Activated CD4-positive, alpha-beta T cell treated with anti-CD3 and anti-CD28 coated beads, Interleukin-2, amount 10 ng/mL, durations not matched to agents 7 days and 5 days (primary cell): ENCODE data around the gene CCNI2. TPM values are rescaled to one million over a fixed set of nuclear protein-coding genes. Genes with fewer than 3 reads are reported as not detected.

ENCODE experiments used
- CTCF ChIA-PET: fragments of 350-600 bp; sonication (Branson Sonifier 250); formaldehyde crosslinking; loops from one replicate; lab custom pipeline; 2021; ENCODE audit warnings: antibody characterized with exemption; lab: Charles Lee
- POLR2A ChIA-PET: fragments of 350-600 bp; sonication (Branson Sonifier 250); formaldehyde crosslinking; loops from one replicate; lab custom pipeline; 2021; ENCODE audit warnings: antibody characterized with exemption; lab: Charles Lee
- DNase-seq: peaks from one replicate; pipeline ENCODE4 v3.0.0-alpha.2; 2020
- H3K27ac Mint-ChIP-seq: one replicate; pipeline ENCODE4 v1.8.0; 2021; ENCODE audit warnings: mild to moderate bottlenecking, moderate library complexity, mixed read lengths
- H3K27me3 Mint-ChIP-seq: one replicate; pipeline ENCODE4 v1.8.0; 2021; ENCODE audit warnings: mixed read lengths
- H3K36me3 Mint-ChIP-seq: one replicate; pipeline ENCODE4 v1.8.0; 2021; ENCODE audit warnings: low read depth, mixed read lengths
- H3K4me1 Mint-ChIP-seq: one replicate; pipeline ENCODE4 v1.8.0; 2021; ENCODE audit warnings: mixed read lengths
- H3K4me3 Mint-ChIP-seq: one replicate; pipeline ENCODE4 v1.8.0; 2021; ENCODE audit warnings: mild to moderate bottlenecking, moderate library complexity, mixed read lengths
- H3K9me3 Mint-ChIP-seq: one replicate; pipeline ENCODE4 v1.8.0; 2021; ENCODE audit warnings: mixed read lengths
- total RNA-seq, 2 experiments: library from RNA; stranded (reverse); gene quantifications; one replicate each; pipeline ENCODE4 v1.2.3, GENCODE V29; 2021

The CCNI2 gene
- total RNA-seq, 2 experiments from 2014 or later, result 5.5 to 6.2 TPM

DNA sequence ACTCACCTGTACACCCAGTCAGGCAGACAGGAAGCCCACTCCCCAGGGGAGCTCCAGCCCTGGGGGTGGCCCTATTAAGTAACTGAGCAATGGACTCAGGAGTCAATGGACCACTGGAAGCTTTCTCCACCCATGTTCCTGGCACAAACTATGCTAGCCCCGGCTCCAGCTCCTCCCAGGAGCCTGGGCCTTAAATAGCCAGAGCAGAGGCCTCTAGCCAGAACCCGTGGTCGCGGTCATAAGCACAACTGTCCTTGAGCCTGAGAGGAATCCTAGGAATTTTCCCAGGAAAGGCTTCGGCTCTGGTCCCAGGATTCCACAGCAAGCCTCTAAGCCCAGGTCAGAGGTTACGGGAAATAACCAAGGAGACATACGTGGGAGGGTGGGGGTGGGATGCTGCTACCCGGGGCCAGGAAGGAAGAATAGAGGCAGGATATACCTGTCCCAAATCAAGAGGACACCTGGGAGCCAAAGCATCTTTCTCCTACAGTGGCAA is 24.3 kb downstream of the CCNI2 start:
- ChIA-PET POLR2A (no interaction called here), CTCF (interaction anchor here (0.7 to 0.9 kb wide), 2 partner anchors 27 to 500 kb away, joined by 3 to 4 read pairs; no protein-coding TSS in a partner anchor)
- H3K27ac Mint-ChIP-seq, result no peak overlapping the region
- H3K27me3 Mint-ChIP-seq, result peaks cover 8% of the 10 kb centered on the region
- no peaks in the 10 kb centered on the region for H3K36me3 Mint-ChIP-seq
- no peak for DNase-seq
- no peak overlapping the region for H3K4me3 Mint-ChIP-seq
- H3K4me1 Mint-ChIP-seq, result peaks cover 5% of the 10 kb centered on the region
- no peaks in the 10 kb centered on the region for H3K9me3 Mint-ChIP-seq

DNA sequence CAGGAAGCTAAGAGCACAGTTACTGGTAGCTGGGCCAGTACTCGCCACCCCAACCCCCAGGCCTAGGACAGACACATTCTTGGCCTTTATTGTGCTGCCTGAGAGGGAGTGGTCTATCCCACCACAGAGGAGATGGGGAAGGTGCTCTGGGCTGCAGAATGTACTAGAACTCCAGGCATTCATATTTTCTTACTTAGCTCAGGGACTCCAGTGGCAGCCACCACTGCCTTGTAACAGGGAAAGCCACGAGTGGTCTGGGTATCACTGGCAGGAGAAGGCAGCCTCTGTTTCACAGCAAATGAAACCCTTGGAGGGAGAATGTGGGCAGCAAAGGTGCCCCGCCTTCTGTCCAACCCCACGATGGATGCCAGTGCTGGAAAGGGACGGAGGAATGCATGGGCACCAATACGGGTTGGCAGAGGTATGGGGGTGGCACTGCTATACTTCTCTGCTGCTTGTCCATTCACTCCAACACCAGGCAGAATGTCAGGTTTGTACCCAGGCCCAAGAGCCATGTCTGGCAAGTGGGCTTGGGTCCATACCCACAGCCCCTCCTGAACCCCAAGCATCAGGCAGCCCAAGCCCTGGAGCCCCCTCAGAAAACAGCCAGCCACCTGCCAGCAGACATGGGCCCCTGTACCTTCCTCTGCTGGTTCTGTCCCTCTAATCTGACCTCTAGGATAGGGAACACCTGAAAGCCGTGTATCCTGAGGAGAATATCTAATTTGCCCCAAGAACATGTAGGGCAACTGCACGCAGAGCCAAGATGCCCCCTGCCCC is 25.3 kb downstream of the CCNI2 start:
- ChIA-PET POLR2A (no interaction called here), CTCF (interaction anchor here (0.6 to 1.6 kb wide), 4 partner anchors 9 to 95 kb away, joined by 3 to 4 read pairs (median 3); no protein-coding TSS in a partner anchor)
- no peaks in the 10 kb centered on the region for H3K9me3 Mint-ChIP-seq
- H3K36me3 Mint-ChIP-seq, result no peaks in the 10 kb centered on the region
- DNase-seq, result no peak
- H3K27ac Mint-ChIP-seq, result no peak overlapping the region
- H3K4me1 Mint-ChIP-seq, result peaks cover 5% of the 10 kb centered on the region
- H3K4me3 Mint-ChIP-seq, result no peak overlapping the region
- H3K27me3 Mint-ChIP-seq, result peaks cover 8% of the 10 kb centered on the region

DNA sequence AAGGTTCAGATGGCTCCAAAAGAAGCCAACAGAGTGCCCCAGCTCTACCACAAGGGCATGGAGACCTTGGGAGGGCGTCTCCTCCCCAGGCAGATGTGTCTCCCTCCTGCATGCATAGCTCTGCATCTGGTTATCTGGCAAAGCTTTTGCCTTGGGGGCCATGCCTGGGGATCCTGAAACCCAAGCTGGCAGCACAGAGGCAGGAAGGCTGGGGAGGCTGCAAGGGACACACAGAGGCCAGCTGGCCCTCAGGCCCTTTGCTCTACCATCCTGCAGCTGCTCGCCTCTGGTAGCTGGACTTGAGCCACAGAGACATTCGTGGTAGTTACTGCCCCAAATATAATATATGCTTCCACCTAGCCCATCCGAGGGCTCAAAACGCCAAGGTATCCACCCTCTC is 25.9 kb downstream of the CCNI2 start:
- H3K9me3 Mint-ChIP-seq, result no peaks in the 10 kb centered on the region
- ChIA-PET POLR2A (no interaction called here), CTCF (interaction anchor here (0.6 to 1.6 kb wide), 4 partner anchors 9 to 96 kb away, joined by 3 to 4 read pairs (median 3); no protein-coding TSS in a partner anchor)
- no peaks in the 10 kb centered on the region for H3K36me3 Mint-ChIP-seq
- DNase-seq, result no peak
- no peak overlapping the region for H3K27ac Mint-ChIP-seq
- peaks cover 10% of the 10 kb centered on the region for H3K4me1 Mint-ChIP-seq
- peaks cover 13% of the 10 kb centered on the region for H3K27me3 Mint-ChIP-seq
- H3K4me3 Mint-ChIP-seq, result no peak overlapping the region

DNA sequence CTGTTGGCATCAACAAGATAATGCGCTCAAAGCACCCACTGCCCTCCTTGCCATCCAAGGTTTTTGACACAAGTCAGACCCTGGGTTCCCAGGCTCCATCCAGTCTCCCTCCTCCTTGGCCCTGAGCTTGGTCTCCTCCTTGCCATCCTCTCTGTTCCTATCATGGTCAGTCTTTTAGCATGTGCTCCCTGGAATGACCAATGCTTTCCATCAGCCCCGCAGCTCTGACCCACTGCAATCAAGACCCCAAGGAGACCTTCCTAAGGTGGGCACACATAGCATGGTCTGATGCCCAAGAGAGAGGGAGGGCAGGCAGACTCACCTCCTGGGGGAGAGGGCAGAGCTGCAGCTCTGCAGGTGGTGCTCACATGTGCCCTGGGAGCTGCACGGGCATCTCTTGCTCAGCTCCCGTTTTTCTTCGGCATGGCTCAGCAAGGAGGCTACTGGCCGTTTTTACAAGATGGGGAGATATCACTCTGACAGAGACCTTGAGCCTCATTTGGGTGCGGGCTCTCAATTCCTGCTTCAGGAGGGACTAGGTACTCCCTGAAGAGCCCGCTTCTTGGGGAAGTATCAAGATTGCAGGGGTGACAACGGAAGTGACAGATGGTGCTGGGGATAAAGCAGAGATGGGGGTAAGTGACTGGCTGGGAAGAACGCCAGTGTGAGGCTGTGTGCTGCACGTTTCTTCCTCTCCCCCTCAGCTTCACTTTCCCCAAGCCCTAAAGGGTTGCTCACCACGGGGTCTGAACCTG is 26.6 kb downstream of the CCNI2 start:
- Mint-ChIP-seq H3K27me3 (peaks cover 19% of the 10 kb centered on the region), H3K27ac (no peak overlapping the region), H3K4me3 (no peak overlapping the region), H3K36me3 (no peaks in the 10 kb centered on the region), H3K9me3 (no peaks in the 10 kb centered on the region), H3K4me1 (peaks cover 14% of the 10 kb centered on the region)
- no peak for DNase-seq
- CTCF ChIA-PET, result interaction anchor here (1.0 to 1.6 kb wide), 3 partner anchors 16 to 97 kb away, joined by 3 to 4 read pairs (median 3); no protein-coding TSS in a partner anchor
- POLR2A ChIA-PET, result no interaction called here

DNA sequence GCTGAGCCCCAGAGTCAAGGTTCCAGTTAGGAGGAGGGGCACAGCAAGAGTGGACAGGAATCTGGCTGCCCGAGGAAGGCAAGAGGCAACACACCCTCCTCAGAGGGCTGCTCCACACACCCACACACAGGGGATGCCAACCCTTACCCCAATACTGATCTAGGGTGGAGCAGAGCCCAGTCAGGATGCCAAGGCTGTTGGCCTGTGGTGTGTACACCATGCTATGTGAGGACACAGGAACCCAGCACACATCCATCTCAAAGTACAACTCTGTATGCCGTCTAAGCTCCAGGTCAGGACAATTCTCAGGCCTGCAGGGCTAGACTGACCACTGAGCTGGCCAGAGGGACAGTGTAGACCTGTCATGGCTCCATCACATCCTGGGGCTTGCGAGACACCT is 27.2 kb downstream of the CCNI2 start:
- Mint-ChIP-seq H3K4me1 (peaks cover 15% of the 10 kb centered on the region), H3K27ac (no peak overlapping the region), H3K9me3 (no peaks in the 10 kb centered on the region), H3K27me3 (peaks cover 26% of the 10 kb centered on the region), H3K4me3 (no peak overlapping the region), H3K36me3 (no peaks in the 10 kb centered on the region)
- ChIA-PET CTCF (interaction anchor here (1.0 kb wide), 1 partner anchor 46 kb away, joined by 4 read pairs; no protein-coding TSS in a partner anchor), POLR2A (no interaction called here)
- no peak for DNase-seq

DNA sequence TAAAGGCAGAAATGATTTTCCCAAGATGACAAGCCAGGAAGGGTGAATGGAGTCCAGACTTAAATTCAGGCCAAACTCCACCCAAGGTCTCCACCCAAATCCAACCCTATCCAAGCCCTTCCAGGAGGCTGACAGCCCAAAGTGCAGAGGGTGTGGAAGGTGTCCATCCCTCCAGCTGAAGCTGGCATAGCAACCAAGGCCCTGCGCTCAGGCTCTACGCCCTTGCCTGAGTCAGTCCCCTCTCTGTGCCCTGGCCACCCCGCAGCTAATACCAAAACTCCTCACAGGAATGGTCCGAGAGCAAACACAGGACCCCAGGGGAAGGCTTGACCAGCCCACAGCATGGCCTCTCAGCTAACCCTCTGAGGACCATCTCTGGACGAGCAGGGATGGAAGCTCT is 27.7 kb downstream of the CCNI2 start:
- H3K4me1 Mint-ChIP-seq, result peaks cover 18% of the 10 kb centered on the region
- no peaks in the 10 kb centered on the region for H3K9me3 Mint-ChIP-seq
- no peak overlapping the region for H3K27ac Mint-ChIP-seq
- DNase-seq, result no peak
- no peaks in the 10 kb centered on the region for H3K36me3 Mint-ChIP-seq
- POLR2A ChIA-PET, result no interaction called here
- no peak overlapping the region for H3K4me3 Mint-ChIP-seq
- H3K27me3 Mint-ChIP-seq, result peaks cover 29% of the 10 kb centered on the region
- CTCF ChIA-PET, result interaction anchor here (1.0 kb wide), 2 partner anchors 45 kb away, joined by 3 to 4 read pairs; no protein-coding TSS in a partner anchor

DNA sequence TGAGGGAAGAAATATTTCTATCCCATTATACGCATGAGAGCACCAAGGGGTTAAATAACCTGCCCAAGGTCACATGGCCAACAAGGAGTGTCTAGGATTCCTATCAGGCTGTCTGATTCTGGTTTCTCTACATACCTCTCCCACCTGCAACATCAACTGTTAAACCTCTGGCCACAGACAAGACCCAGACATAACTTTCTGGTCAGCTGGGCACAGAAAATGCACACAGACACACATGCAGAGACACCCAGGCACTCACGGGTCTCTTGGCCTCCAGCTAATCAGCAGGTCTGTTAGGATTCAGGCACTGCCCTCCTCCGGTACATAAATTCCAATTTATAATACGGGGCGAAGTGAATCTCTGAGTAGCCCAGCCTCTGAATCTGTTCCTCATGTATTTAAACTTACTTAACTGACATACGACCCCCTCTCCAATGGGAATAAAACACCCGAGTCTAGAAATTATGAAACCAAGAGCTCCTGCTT is 28.3 kb downstream of the CCNI2 start:
- no peaks in the 10 kb centered on the region for H3K36me3 Mint-ChIP-seq
- ChIA-PET CTCF (interaction anchor here (1.0 kb wide), 2 partner anchors 16 to 44 kb away, joined by 3 read pairs; no protein-coding TSS in a partner anchor), POLR2A (no interaction called here)
- H3K9me3 Mint-ChIP-seq, result no peaks in the 10 kb centered on the region
- H3K4me1 Mint-ChIP-seq, result peaks cover 23% of the 10 kb centered on the region
- no peak overlapping the region for H3K27ac Mint-ChIP-seq
- no peak overlapping the region for H3K4me3 Mint-ChIP-seq
- no peak for DNase-seq
- H3K27me3 Mint-ChIP-seq, result peaks cover 30% of the 10 kb centered on the region

DNA sequence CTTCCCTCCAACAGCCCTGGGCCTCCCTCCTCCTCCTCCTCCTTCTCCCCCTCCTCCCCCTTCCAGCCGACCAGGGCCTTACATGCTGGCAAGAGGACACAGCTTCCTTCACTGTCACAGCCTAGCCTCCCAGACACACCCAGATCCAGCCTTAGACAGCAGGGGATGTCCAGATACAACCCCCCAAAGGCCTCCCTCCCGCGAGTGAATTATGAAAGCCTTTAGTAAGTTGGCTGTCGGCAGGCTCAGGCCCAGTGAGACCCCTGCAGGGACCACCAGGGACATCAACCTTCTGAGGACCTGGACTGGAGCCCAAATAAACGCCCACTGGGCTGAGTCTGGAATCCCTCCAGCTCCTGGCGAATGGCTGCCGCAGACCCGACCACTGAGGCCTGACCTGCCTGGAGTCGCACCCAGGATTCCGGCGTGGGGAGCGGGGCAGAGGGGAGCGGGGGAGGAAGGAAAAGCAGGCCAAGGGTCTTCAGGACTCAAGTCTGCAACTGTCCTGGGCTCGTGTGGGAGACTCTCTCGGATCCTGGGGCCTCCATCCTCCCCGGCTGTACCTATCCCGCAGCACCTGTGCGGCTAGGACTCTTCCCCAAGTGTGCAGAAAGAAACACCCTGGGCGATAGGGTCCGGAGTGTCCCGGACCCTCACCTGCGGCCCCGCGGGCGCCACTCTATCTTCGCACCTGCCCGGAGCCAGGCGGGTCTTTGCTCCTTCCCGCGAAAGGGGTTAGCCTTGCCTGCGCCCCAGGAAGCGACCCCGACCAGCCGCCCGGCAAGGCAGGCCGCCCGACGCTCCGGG is 29.1 kb downstream of the CCNI2 start:
- no peak for DNase-seq
- H3K4me3 Mint-ChIP-seq, result peak overlapping the region; percentile 68
- no peaks in the 10 kb centered on the region for H3K36me3 Mint-ChIP-seq
- H3K27me3 Mint-ChIP-seq, result peaks cover 38% of the 10 kb centered on the region
- H3K4me1 Mint-ChIP-seq, result peaks cover 31% of the 10 kb centered on the region
- no peaks in the 10 kb centered on the region for H3K9me3 Mint-ChIP-seq
- H3K27ac Mint-ChIP-seq, result no peak overlapping the region
- CTCF ChIA-PET, result interaction anchor here (0.7 to 2.6 kb wide), 5 partner anchors 10 to 44 kb away, joined by 3 to 13 read pairs (median 3); no protein-coding TSS in a partner anchor
- POLR2A ChIA-PET, result no interaction called here

DNA sequence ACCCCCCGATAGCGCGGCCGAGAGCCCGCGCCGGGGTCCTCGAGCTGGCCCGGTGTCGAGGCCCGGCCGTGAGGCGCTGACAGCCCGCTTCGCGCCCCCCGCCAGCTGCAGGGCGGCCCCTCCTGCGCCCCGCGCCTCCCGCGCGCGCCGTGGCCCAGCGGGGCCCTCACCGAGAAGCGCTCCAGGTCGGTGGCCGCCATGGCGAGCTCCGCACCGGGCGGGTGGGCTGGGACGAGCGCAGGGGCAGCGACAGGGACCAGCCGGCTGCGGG is 29.6 kb downstream of the CCNI2 start:
- ChIA-PET POLR2A (no interaction called here), CTCF (interaction anchor here (1.7 to 2.6 kb wide), 2 partner anchors 10 to 16 kb away, joined by 3 to 13 read pairs; no protein-coding TSS in a partner anchor)
- Mint-ChIP-seq H3K9me3 (no peaks in the 10 kb centered on the region), H3K27me3 (peaks cover 43% of the 10 kb centered on the region), H3K27ac (no peak overlapping the region), H3K4me3 (no peak overlapping the region), H3K4me1 (peaks cover 35% of the 10 kb centered on the region), H3K36me3 (no peaks in the 10 kb centered on the region)
- DNase-seq, result no peak

DNA sequence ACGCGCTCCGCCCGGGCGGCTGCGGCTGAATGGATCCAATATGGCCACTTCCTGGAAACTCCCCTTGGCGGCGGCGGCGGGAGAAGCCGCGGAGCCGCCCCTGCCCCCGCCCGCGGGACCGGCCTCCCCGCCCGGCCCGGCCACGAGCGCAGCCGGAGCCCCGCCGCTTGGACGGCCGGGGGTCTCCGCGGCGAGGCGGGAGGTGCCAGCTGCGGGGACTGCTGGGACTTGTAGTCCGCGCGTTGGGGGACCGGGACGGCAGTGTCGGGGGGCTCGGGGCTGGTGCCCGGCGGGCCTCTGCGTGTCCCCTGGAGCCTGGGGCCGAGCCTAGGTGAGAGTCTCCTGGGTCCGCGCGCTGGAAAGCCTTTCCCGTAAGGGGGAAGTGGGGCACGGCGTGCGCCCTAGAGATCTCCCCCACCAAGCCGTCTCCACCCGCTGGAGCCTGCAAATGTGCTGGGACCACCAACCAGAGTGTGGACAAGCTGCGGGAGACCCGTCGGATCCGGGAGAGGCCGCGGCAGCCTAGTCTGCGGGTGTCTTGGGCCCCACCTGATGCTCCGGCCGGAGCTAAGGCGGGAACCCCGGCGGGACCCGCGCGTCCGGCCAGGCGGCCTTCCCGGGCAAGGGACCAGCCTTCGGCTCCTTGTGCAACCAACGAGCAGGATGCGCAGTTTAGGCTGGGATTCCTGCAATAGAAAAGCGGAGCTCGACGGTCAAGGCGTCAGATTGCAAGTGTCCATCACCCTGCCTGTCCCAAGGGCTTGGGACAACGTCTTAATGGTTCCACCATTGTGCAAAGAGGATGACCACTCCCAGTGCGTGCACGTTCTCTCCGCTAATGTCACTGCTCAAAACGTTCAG is 30.2 kb downstream of the CCNI2 start, which contains the start of gene SEPTIN8:
SEPTIN8 (minus strand) TSS at position 31 of the 861 bp plus-strand sequence. CDS start 102 bp downstream, outside the sequence.
- Mint-ChIP-seq H3K27ac (peak within 1 kb of the TSS; percentile 70), H3K36me3 (no peaks in the 10 kb centered on the region), H3K4me1 (peaks cover 36% of the 10 kb centered on the region), H3K9me3 (no peaks in the 10 kb centered on the region), H3K4me3 (peak within 1 kb of the TSS; percentile 68), H3K27me3 (peaks cover 49% of the 10 kb centered on the region)
- ChIA-PET POLR2A (no interaction called here), CTCF (interaction anchor here (1.2 to 2.6 kb wide), 5 partner anchors 11 to 49 kb away, joined by 3 to 13 read pairs (median 4); no protein-coding TSS in a partner anchor)
- DNase-seq, result peak; percentile 41

DNA sequence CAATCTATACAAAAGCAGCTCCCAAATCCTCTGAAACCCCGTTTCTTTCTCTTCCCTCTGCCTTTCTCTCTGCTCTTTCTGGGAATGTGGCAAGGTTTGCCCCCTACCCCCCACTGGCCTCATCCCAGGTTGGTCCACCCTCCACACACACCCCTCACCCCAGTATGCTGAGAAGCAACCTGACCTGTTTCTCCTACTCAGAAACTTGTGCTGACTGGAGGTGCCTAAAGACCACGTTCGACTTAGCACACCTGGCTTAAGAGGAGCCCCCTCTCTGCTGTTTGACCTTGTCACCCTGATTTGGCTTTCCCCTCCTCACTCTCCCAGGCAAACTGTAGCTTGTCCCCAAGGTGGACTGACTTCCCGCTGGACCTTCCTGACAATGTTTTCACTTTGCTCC is 30.9 kb downstream of the CCNI2 start:
- H3K4me3 Mint-ChIP-seq, result peak overlapping the region; percentile 67
- POLR2A ChIA-PET, result no interaction called here
- peaks cover 53% of the 10 kb centered on the region for H3K27me3 Mint-ChIP-seq
- no peaks in the 10 kb centered on the region for H3K9me3 Mint-ChIP-seq
- H3K36me3 Mint-ChIP-seq, result no peaks in the 10 kb centered on the region
- H3K4me1 Mint-ChIP-seq, result peaks cover 36% of the 10 kb centered on the region
- DNase-seq, result no peak
- peak overlapping the region; percentile 70 for H3K27ac Mint-ChIP-seq
- CTCF ChIA-PET, result interaction anchor here (1.1 to 2.6 kb wide), 6 partner anchors 11 to 49 kb away, joined by 3 to 13 read pairs (median 4); no protein-coding TSS in a partner anchor
